IMR-90 (cell line): ENCODE results near the gene YAF2.
A peak's percentile ranks its signal among the peaks of the same experiment; 100 is the strongest.

Source experiments
- BHLHE40 ChIP-seq: fragments of 150-350 bp; IDR thresholded peaks from 2 replicates; pipeline ENCODE4 v1.6.1; 2016; ENCODE audit warnings: mild to moderate bottlenecking, low read depth, low read length
- CEBPB ChIP-seq: IDR thresholded peaks from 2 replicates; pipeline ENCODE4 v1.6.1; 2012; ENCODE audit warnings: low read depth, low read length, improper control_type of control experiment
- CTCF ChIP-seq: conservative IDR thresholded peaks from 2 replicates; pipeline ENCODE4 v1.5.1; 2012; ENCODE audit warnings: mild to moderate bottlenecking, low read depth, low read length, improper control_type of control experiment
- ELK1 ChIP-seq: fragments of 150-350 bp; IDR thresholded peaks from 2 replicates; pipeline ENCODE4 v1.6.1; 2016; ENCODE audit warnings: low read depth, mild to moderate bottlenecking, low read length, moderate library complexity, borderline replicate concordance
- MAZ ChIP-seq: IDR thresholded peaks from 2 replicates; pipeline ENCODE4 v1.6.1; 2012; ENCODE audit warnings: low read depth, mild to moderate bottlenecking, low read length, improper control_type of control experiment, moderate library complexity, borderline replicate concordance
- MXI1 ChIP-seq: IDR thresholded peaks from 2 replicates; pipeline ENCODE4 v1.6.1; 2012; ENCODE audit warnings: low read depth, mild to moderate bottlenecking, low read length, moderate library complexity, borderline replicate concordance
- POLR2A ChIP-seq: IDR thresholded peaks from 2 replicates; pipeline ENCODE4 v1.6.1; 2012; ENCODE audit warnings: mild to moderate bottlenecking, low read depth, low read length
- RAD21 ChIP-seq: IDR thresholded peaks from 2 replicates; pipeline ENCODE4 v1.6.1; 2012; ENCODE audit warnings: low read length, improper control_type of control experiment
- RCOR1 ChIP-seq: IDR thresholded peaks from 2 replicates; pipeline ENCODE4 v1.6.1; 2012; ENCODE audit warnings: mild to moderate bottlenecking, low read length, improper control_type of control experiment; ENCODE audit not compliant: insufficient replicate concordance
- RFX5 ChIP-seq: IDR thresholded peaks from 2 replicates; pipeline ENCODE4 v1.8.0; 2012; ENCODE audit warnings: low read depth, mild to moderate bottlenecking, low read length, moderate library complexity
- SMC3 ChIP-seq: fragments of 150-350 bp; IDR thresholded peaks from 2 replicates; pipeline ENCODE4 v1.6.1; 2016; ENCODE audit warnings: low read depth, mild to moderate bottlenecking, antibody characterized with exemption, low read length, moderate library complexity
- USF2 ChIP-seq: fragments of 150-350 bp; IDR thresholded peaks from 2 replicates; pipeline ENCODE4 v1.6.1; 2017; ENCODE audit warnings: mild to moderate bottlenecking, antibody characterized with exemption, low read length, low read depth

GRCh38 chr12:42180990-42181596 is 57.0 kb downstream of the YAF2 start:
- TF ChIP-seq RAD21 (no peak), CTCF (no peak), POLR2A (no peak), RCOR1 (no peak), ELK1 (no peak), USF2 (no peak), BHLHE40 (no peak), MAZ (no peak), RFX5 (no peak), SMC3 (no peak), MXI1 (no peak), CEBPB (peak; percentile 88)
